DOHH2 (cell line): Measurements from ENCODE around the gene PLPPR5.

Experiments
- H3F3A ChIP-seq: fragments of 200-600 bp; sonication (generic), shearing (Covaris generic); 2 replicates; pipeline ENCODE4 v1.6.0; 2016; ENCODE audit warnings: antibody characterized with exemption, mild to moderate bottlenecking; ENCODE audit not compliant: control insufficient read depth, insufficient read depth
- H3K27ac ChIP-seq: fragments of 200-600 bp; sonication (generic); 2 replicates; pipeline ENCODE4 v1.5.1; 2014; ENCODE audit warnings: low read depth, mild to moderate bottlenecking, low read length, moderate library complexity
- H3K27me3 ChIP-seq: fragments of 200-600 bp; sonication (generic); 2 replicates; pipeline ENCODE4 v1.6.1; 2014; ENCODE audit warnings: mild to moderate bottlenecking, low read length, mixed read lengths; ENCODE audit not compliant: control insufficient read depth
- H3K36me3 ChIP-seq: fragments of 200-600 bp; sonication (generic); 2 replicates; pipeline ENCODE4 v1.6.1; 2014; ENCODE audit warnings: mild to moderate bottlenecking, low read length, moderate library complexity, mixed read lengths; ENCODE audit not compliant: control insufficient read depth
- H3K4me1 ChIP-seq: fragments of 200-600 bp; sonication (generic); 2 replicates; pipeline ENCODE4 v1.6.1; 2014; ENCODE audit warnings: mild to moderate bottlenecking, low read length, mixed read lengths; ENCODE audit not compliant: control insufficient read depth
- H3K4me2 ChIP-seq: fragments of 200-600 bp; sonication (generic); 2 replicates; pipeline ENCODE4 v1.6.0; 2014; ENCODE audit warnings: mild to moderate bottlenecking, low read length, moderate library complexity
- H3K4me3 ChIP-seq: fragments of 200-600 bp; sonication (generic); 2 replicates; pipeline ENCODE4 v1.5.1; 2014; ENCODE audit warnings: mild to moderate bottlenecking, low read length, mixed read lengths
- H3K79me2 ChIP-seq: fragments of 200-600 bp; sonication (generic); 2 replicates; pipeline ENCODE4 v1.6.1; 2014; ENCODE audit warnings: mild to moderate bottlenecking, low read length, mixed read lengths; ENCODE audit not compliant: control insufficient read depth
- H3K9me2 ChIP-seq: fragments of 200-600 bp; sonication (generic); replicated peaks from 2 replicates; pipeline ENCODE4 v1.6.1; 2014; ENCODE audit warnings: mild to moderate bottlenecking, low read length, mixed read lengths; ENCODE audit not compliant: control insufficient read depth
- H3K9me3 ChIP-seq: fragments of 200-600 bp; sonication (generic); 2 replicates; pipeline ENCODE4 v1.6.1; 2014; ENCODE audit warnings: antibody characterized with exemption, low read length, mixed read lengths; ENCODE audit not compliant: control insufficient read depth, insufficient read depth
- H4K20me1 ChIP-seq: fragments of 200-600 bp; sonication (generic); 2 replicates; pipeline ENCODE4 v1.6.0; 2014; ENCODE audit warnings: low read depth, mild to moderate bottlenecking, antibody characterized with exemption, low read length, moderate library complexity; ENCODE audit not compliant: control insufficient read depth, insufficient read depth
- EZH2phosphoT487 ChIP-seq: fragments of 200-600 bp; sonication (generic); IDR thresholded peaks from 2 replicates; pipeline ENCODE4 v1.6.1; 2017; ENCODE audit warnings: borderline replicate concordance, mild to moderate bottlenecking, antibody characterized with exemption, low read length, moderate library complexity, mixed read lengths
- TF ChIP-seq, protein P1 (sequence below): fragments of 200-600 bp; sonication (generic); IDR thresholded peaks from one replicate; pipeline ENCODE4 v1.5.1; 2014; ENCODE audit warnings: antibody characterized with exemption, mild to moderate bottlenecking, low read depth, low read length; ENCODE audit not compliant: poor library complexity, severe bottlenecking

The PLPPR5 gene

GRCh38 chr1:98919211-98919610 lies 85.5 kb downstream of the PLPPR5 start:
- Histone ChIP-seq H3K4me2 (no peak overlapping the region), H4K20me1 (no peaks in the 10 kb centered on the region), H3K4me1 (no peaks in the 10 kb centered on the region), H3K9me3 (no peaks in the 10 kb centered on the region), H3K27ac (no peak overlapping the region), H3K36me3 (no peaks in the 10 kb centered on the region), H3K9me2 (no peaks in the 10 kb centered on the region), H3K4me3 (no peak overlapping the region), H3F3A (no peaks in the 10 kb centered on the region), H3K27me3 (no peaks in the 10 kb centered on the region), H3K79me2 (no peaks in the 10 kb centered on the region)
- TF ChIP-seq, protein P1, sequence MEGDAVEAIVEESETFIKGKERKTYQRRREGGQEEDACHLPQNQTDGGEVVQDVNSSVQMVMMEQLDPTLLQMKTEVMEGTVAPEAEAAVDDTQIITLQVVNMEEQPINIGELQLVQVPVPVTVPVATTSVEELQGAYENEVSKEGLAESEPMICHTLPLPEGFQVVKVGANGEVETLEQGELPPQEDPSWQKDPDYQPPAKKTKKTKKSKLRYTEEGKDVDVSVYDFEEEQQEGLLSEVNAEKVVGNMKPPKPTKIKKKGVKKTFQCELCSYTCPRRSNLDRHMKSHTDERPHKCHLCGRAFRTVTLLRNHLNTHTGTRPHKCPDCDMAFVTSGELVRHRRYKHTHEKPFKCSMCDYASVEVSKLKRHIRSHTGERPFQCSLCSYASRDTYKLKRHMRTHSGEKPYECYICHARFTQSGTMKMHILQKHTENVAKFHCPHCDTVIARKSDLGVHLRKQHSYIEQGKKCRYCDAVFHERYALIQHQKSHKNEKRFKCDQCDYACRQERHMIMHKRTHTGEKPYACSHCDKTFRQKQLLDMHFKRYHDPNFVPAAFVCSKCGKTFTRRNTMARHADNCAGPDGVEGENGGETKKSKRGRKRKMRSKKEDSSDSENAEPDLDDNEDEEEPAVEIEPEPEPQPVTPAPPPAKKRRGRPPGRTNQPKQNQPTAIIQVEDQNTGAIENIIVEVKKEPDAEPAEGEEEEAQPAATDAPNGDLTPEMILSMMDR = no peak
- no peak for TF ChIP-seq EZH2phosphoT487

DNA sequence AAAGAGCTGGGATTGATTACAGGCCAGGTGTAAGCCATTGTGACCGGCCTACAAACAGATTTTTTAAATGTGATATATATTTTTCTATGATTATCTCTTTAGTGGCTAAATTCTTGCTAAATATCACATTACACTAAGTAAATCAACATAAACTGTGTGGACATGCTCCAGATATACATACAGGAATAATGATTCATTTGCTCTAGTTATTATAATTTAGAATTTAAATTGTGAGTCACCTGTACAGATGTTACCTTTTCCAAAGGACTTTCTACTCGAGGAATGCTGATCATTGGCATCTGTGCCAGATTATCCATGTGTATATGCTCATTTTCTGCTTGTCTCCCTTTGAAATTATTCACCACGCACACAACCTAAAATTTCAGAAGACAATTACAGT lies 90.1 kb downstream of the PLPPR5 start:
- Histone ChIP-seq H3K4me1 (no peaks in the 10 kb centered on the region), H3K9me3 (no peaks in the 10 kb centered on the region), H3K4me3 (no peak overlapping the region), H3K36me3 (no peaks in the 10 kb centered on the region), H3K27me3 (no peaks in the 10 kb centered on the region), H4K20me1 (no peaks in the 10 kb centered on the region), H3F3A (no peaks in the 10 kb centered on the region), H3K27ac (no peak overlapping the region), H3K9me2 (no peaks in the 10 kb centered on the region), H3K4me2 (no peak overlapping the region), H3K79me2 (no peaks in the 10 kb centered on the region)
- TF ChIP-seq EZH2phosphoT487 = no peak
- TF ChIP-seq, protein P1 = no peak

DNA sequence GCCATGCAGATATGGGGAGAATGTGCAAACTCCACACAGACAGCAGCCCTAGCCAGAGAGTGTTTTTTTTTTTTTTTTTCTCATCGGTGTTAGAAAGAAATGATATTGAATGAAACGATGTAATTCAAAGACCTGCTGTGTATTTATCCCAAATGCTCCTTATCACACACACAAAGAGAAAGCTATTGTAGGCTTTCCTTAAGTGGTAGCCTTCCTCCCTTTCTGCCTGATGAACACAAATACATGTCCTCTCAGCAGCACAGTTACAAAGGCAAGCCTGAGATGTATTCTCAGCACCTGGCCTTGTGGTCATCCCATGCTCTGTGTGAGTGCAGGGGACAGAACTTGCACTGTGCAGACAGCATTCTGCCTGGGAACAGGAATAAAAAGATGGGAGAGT lies 93.8 kb downstream of the PLPPR5 start:
- H3K4me1 ChIP-seq = no peaks in the 10 kb centered on the region
- H3K27ac ChIP-seq = no peak overlapping the region
- no peaks in the 10 kb centered on the region for H3K9me3 ChIP-seq
- H3K27me3 ChIP-seq = no peaks in the 10 kb centered on the region
- no peaks in the 10 kb centered on the region for H3K9me2 ChIP-seq
- no peaks in the 10 kb centered on the region for H4K20me1 ChIP-seq
- no peak overlapping the region for H3K4me3 ChIP-seq
- H3F3A ChIP-seq = no peaks in the 10 kb centered on the region
- no peaks in the 10 kb centered on the region for H3K36me3 ChIP-seq
- no peak overlapping the region for H3K4me2 ChIP-seq
- TF ChIP-seq, protein P1 = no peak
- TF ChIP-seq EZH2phosphoT487 = no peak
- no peaks in the 10 kb centered on the region for H3K79me2 ChIP-seq

GRCh38 chr1:98908980-98909379 lies 95.7 kb downstream of the PLPPR5 start:
- Histone ChIP-seq H3K27ac (no peak overlapping the region), H3K4me2 (no peak overlapping the region), H3K79me2 (no peaks in the 10 kb centered on the region), H3F3A (no peaks in the 10 kb centered on the region), H3K36me3 (no peaks in the 10 kb centered on the region), H3K27me3 (no peaks in the 10 kb centered on the region), H4K20me1 (no peaks in the 10 kb centered on the region), H3K4me3 (no peak overlapping the region), H3K9me2 (no peaks in the 10 kb centered on the region), H3K4me1 (no peaks in the 10 kb centered on the region), H3K9me3 (no peaks in the 10 kb centered on the region)
- TF ChIP-seq, protein P1 = no peak
- no peak for TF ChIP-seq EZH2phosphoT487
